NCI-H187 (cell line): Measurements from ENCODE around the gene GTF2B.
"Not testable (repeated sequence)": the region's sequence is repeated elsewhere in the genome, so short reads cannot be mapped to it uniquely, and the experiment has no call there.

Experiments used
- DNase-seq, 2 experiments: peaks; one replicate each; lab custom pipeline; 2025; lab: John Stamatoyannopoulos, UW

The GTF2B gene

GRCh38 chr1:88891318-88891950 lies at the start of gene GTF2B:
TSS of gene GTF2B (minus strand) at chr1:88891567. CDS start at chr1:88891499, 68 bp downstream.
- DNase-seq = peak; percentile 57 to 75

- not testable (repeated sequence) for DNase-seq
These were observed 47.2 kb upstream of the GTF2B start for GRCh38 chr1:88938528-88938927.

GRCh38 chr1:88936760-88937342 lies 45.5 kb upstream of the GTF2B start:
- no peak for DNase-seq

GRCh38 chr1:88936223-88936523 lies 44.8 kb upstream of the GTF2B start:
- no peak for DNase-seq

GRCh38 chr1:88935522-88936222 lies 44.3 kb upstream of the GTF2B start:
- no peak for DNase-seq

- DNase-seq = not testable (repeated sequence)
These were observed 38.8 kb upstream of the GTF2B start for GRCh38 chr1:88930176-88930575.

GRCh38 chr1:88923224-88923623 lies 31.9 kb upstream of the GTF2B start:
- no peak for DNase-seq

- DNase-seq = no peak
These were observed 30.8 kb upstream of the GTF2B start for GRCh38 chr1:88922214-88922613.

- DNase-seq = no peak
These were observed 29.5 kb upstream of the GTF2B start for GRCh38 chr1:88920845-88921244.

- no peak for DNase-seq
These were observed 26.1 kb upstream of the GTF2B start for GRCh38 chr1:88917321-88918025.

GRCh38 chr1:88916883-88917282 lies 25.5 kb upstream of the GTF2B start:
- DNase-seq = no peak

GRCh38 chr1:88911800-88912199 lies 20.4 kb upstream of the GTF2B start:
- not testable (repeated sequence) for DNase-seq

GRCh38 chr1:88911161-88911560 lies 19.8 kb upstream of the GTF2B start:
- DNase-seq = no peak

- DNase-seq = no peak
These were observed 19.0 kb upstream of the GTF2B start for GRCh38 chr1:88910401-88910800.

- no peak for DNase-seq
These were observed 9.5 kb upstream of the GTF2B start for GRCh38 chr1:88900883-88901282.

GRCh38 chr1:88897070-88897730 lies 5.8 kb upstream of the GTF2B start:
- DNase-seq = no peak

- peak; percentile 24 to 42 for DNase-seq
These were observed 1.1 kb upstream of the GTF2B start for GRCh38 chr1:88892357-88892877.

GRCh38 chr1:88891951-88892340 lies 579 bp upstream of the GTF2B start:
- DNase-seq = no peak

GRCh38 chr1:88890791-88891317 lies 513 bp downstream of the GTF2B start:
- DNase-seq = peak in 1 of 2 experiments; percentile 37

GRCh38 chr1:88890131-88890530 lies 1.2 kb downstream of the GTF2B start:
- no peak for DNase-seq

- DNase-seq = no peak
These were observed 2.6 kb downstream of the GTF2B start for GRCh38 chr1:88888750-88889149.

GRCh38 chr1:88885933-88886332 lies 5.4 kb downstream of the GTF2B start:
- DNase-seq = no peak
